GM06990 (cell line): Measurements from ENCODE around the gene ATP8B2.
"Not testable (repeated sequence)": the region's sequence is repeated elsewhere in the genome, so short reads cannot be mapped to it uniquely, and the experiment has no call there.

ENCODE experiments used
- DNase-seq: peaks from one replicate; pipeline ENCODE4 v3.0.0-alpha.2; 2011; ENCODE audit not compliant: insufficient read length; ENCODE audit errors: extremely low read depth
- H3K27me3 ChIP-seq: replicated peaks from 2 replicates; pipeline ENCODE4 v1.6.0; 2011; ENCODE audit warnings: low read length; ENCODE audit not compliant: control insufficient read depth, insufficient read depth
- H3K36me3 ChIP-seq: 2 replicates; pipeline ENCODE4 v1.5.1; 2011; ENCODE audit warnings: low read length; ENCODE audit not compliant: control insufficient read depth, insufficient read depth
- H3K4me3 ChIP-seq: replicated peaks from 2 replicates; pipeline ENCODE4 v1.5.1; 2011; ENCODE audit warnings: low read depth, mild to moderate bottlenecking, control low read depth, low read length
- TF ChIP-seq, protein P1 (sequence below): IDR thresholded peaks from 2 replicates; pipeline ENCODE4 v1.5.1; 2011; ENCODE audit warnings: low read length, control low read depth, mild to moderate bottlenecking, inconsistent platforms; ENCODE audit not compliant: insufficient read depth, poor library complexity, severe bottlenecking

The ATP8B2 gene

DNA sequence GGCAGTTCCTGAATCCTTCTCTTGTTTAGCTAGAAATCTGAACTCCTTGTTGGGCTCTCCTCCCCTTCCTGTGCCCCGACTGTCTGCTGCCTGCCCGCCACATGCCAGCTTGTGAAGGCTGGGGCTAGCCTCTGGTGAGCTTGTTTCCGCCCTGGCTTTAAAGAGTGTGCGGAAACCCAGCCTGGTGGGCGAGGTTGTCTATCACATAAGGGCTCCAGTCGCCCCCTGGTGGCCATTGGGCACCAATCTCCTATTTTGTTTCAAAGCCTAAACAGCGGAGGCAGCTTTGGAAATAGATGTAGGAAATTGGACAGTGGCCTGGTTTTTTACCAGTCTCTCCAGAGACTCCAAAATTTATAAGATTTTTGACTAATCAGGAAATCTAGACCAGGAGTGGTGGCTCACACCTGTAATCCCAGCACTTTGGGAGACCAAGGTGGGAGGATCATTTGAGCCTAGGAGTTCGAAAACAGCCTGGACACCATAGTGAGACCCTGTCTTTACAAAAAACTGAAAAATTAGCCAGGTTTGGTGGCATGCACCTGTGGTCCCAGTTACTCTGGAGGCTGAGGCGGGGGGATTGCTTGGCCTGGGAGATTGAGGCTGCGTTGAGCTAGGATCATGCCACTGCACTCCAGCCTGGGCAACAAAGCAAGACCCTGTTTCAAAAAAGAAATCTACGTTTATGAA, 9.8 kb downstream of the ATP8B2 start:
- H3K36me3 ChIP-seq, result peaks cover 7% of the 10 kb centered on the region
- no peak for DNase-seq
- H3K4me3 ChIP-seq, result no peak overlapping the region
- TF ChIP-seq, protein P1, sequence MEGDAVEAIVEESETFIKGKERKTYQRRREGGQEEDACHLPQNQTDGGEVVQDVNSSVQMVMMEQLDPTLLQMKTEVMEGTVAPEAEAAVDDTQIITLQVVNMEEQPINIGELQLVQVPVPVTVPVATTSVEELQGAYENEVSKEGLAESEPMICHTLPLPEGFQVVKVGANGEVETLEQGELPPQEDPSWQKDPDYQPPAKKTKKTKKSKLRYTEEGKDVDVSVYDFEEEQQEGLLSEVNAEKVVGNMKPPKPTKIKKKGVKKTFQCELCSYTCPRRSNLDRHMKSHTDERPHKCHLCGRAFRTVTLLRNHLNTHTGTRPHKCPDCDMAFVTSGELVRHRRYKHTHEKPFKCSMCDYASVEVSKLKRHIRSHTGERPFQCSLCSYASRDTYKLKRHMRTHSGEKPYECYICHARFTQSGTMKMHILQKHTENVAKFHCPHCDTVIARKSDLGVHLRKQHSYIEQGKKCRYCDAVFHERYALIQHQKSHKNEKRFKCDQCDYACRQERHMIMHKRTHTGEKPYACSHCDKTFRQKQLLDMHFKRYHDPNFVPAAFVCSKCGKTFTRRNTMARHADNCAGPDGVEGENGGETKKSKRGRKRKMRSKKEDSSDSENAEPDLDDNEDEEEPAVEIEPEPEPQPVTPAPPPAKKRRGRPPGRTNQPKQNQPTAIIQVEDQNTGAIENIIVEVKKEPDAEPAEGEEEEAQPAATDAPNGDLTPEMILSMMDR, result peak; percentile 80
- no peaks in the 10 kb centered on the region for H3K27me3 ChIP-seq

DNA sequence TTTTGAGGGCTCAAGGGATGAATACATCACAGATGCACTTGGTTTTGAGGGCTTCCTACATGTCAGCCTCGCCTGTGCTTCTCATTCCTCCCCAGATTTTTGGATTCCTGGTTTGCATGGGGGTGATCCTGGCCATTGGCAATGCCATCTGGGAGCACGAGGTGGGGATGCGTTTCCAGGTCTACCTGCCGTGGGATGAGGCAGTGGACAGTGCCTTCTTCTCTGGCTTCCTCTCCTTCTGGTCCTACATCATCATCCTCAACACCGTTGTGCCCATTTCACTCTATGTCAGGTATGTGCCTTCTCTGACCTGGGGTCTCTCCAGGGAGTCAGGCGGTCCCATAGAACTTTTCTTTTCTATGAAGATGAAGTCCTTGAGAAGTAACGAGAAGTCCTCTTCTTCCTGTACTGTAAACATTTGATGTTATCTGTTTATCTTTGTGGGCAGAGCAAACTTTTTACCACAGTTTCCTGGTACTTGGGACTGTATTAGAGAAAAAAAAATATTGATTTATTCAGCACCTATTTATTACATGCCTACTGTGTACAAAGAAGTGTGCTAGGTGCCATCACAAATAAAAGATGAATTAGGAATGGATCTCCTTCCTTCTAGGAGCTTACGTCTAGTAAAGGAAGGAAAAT, 12.0 kb downstream of the ATP8B2 start:
- no peak for DNase-seq
- Histone ChIP-seq H3K4me3 (no peak overlapping the region), H3K27me3 (no peaks in the 10 kb centered on the region), H3K36me3 (peaks cover 16% of the 10 kb centered on the region)
- TF ChIP-seq, protein P1, result no peak

DNA sequence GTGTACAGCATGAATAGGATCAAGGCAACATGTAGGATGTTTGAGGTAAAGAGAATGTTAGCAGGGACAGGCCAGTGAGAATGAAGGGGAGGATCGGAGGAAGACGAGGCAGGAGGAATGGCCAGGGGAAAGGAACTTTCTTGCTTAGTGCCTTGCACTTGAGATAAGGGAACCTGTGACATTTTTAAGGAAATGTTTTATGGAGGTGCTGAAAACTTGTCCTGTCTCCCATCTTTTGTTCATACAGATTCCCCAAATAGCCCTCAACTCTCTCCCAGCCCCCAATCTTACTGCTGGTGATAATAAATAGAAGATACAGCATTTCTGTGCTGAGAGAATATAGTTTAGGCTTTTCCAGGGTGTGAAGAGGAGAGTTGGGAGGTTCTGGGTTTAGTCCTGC, 13.6 kb downstream of the ATP8B2 start:
- no peak for DNase-seq
- Histone ChIP-seq H3K4me3 (no peak overlapping the region), H3K36me3 (peaks cover 20% of the 10 kb centered on the region), H3K27me3 (no peaks in the 10 kb centered on the region)
- TF ChIP-seq, protein P1, result no peak

DNA sequence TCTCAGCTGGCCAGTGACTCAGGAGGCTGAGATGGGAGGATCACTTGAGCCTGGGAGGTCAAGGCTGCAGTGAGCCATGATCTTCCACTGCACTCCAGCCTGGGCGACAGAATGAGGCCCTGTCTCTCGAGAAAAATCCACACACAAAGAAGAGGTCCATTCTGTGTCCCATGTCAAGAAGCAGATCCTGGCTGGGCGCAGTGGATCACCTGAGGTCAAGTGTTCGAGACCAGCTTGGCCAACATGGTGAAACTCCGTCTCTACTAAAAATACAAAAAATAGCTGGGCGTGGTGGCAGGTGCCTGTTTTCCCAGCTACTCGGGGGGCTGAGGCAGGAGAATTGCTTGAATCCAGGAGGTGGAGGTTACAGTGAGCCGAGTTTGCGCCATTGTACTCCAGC, 16.0 kb downstream of the ATP8B2 start:
- H3K4me3 ChIP-seq, H3K27me3 ChIP-seq, DNase-seq: not testable (repeated sequence)
- peaks cover 34% of the 10 kb centered on the region for H3K36me3 ChIP-seq

DNA sequence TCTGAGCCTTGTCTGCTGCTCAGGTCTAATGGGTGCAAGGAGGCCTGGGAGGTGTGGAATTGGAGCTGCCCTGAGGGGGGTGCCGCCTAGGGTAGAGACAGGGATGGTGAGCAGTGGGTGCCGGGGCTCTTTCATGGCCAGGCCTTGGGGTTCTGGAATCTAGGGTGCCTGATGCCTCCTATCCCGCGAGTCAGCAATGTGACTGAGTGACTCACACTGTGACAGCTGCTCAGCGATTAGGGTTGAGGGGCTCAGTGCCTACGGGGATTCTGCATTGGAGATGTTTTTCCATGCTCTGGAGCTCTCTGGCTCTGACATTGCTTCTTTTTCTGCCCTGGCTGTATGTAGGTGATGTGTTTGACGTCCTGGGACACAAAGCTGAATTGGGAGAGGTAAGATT, 16.8 kb downstream of the ATP8B2 start:
- TF ChIP-seq, protein P1, result no peak
- no peaks in the 10 kb centered on the region for H3K27me3 ChIP-seq
- DNase-seq, result no peak
- peaks cover 35% of the 10 kb centered on the region for H3K36me3 ChIP-seq
- no peak overlapping the region for H3K4me3 ChIP-seq

DNA sequence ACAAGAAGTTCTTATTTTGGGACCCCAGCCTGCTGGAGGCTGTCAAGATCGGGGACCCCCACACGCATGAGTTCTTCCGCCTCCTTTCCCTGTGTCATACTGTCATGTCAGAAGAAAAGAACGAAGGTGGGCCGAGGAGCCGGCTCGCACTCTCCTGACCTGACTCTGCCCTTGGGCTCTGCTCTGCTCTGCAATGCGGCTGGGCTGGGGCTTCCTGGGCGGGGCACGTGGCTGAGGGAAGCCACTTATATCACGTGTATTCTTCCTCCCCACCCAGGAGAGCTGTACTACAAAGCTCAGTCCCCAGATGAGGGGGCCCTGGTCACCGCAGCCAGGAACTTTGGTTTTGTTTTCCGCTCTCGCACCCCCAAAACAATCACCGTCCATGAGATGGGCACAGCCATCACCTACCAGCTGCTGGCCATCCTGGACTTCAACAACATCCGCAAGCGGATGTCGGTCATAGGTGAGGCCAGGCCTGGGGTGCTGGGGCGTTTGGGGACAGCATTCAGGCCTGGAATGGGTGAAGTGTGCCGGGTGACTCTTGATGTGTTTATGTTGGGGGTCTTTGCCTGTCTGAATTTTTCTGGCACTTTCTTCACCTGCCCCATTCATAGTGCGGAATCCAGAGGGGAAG, 17.6 kb downstream of the ATP8B2 start:
- Histone ChIP-seq H3K36me3 (peaks cover 34% of the 10 kb centered on the region), H3K4me3 (no peak overlapping the region), H3K27me3 (no peaks in the 10 kb centered on the region)
- TF ChIP-seq, protein P1, result no peak
- no peak for DNase-seq
